Fibroblast of the aortic adventitia (primary cell): Measurements from ENCODE around the gene ADAM23. TPM values are rescaled to one million over a fixed set of nuclear protein-coding genes. Genes with fewer than 3 reads are reported as not detected.
A peak's percentile ranks its signal among the peaks of the same experiment; 100 is the strongest.

Source experiments
- DNase-seq: peaks from one replicate; pipeline ENCODE4 v3.0.0-alpha.2; 2010; ENCODE audit warnings: low read depth
- H3K4me3 ChIP-seq: 2 replicates; pipeline ENCODE4 v1.5.1; 2011; ENCODE audit warnings: low read depth, mild to moderate bottlenecking, control low read depth, low read length, moderate library complexity
- CTCF ChIP-seq: IDR thresholded peaks from 2 replicates; pipeline ENCODE4 v1.5.1; 2011; ENCODE audit warnings: mild to moderate bottlenecking, low read length, control low read depth, inconsistent platforms; ENCODE audit not compliant: insufficient read depth
- total RNA-seq: library from RNA; depleted of rRNA; stranded (reverse); fragments of >200 nt; gene quantifications from 2 replicates; pipeline ENCODE4 v1.2.3, GENCODE V29; 2012; ENCODE audit warnings: low replicate concordance

Gene ADAM23
- total RNA-seq, 1 donor: 7.8 TPM

GRCh38 chr2:206556357-206556949, 113.1 kb downstream of the ADAM23 start:
- peak; percentile 69 for DNase-seq
- no peak overlapping the region for H3K4me3 ChIP-seq
- peak; percentile 58 for TF ChIP-seq CTCF

GRCh38 chr2:206557321-206557720, 114.0 kb downstream of the ADAM23 start:
- H3K4me3 ChIP-seq: no peak overlapping the region
- TF ChIP-seq CTCF: no peak
- DNase-seq: no peak

GRCh38 chr2:206558492-206558891, 115.2 kb downstream of the ADAM23 start:
- H3K4me3 ChIP-seq: no peak overlapping the region
- peak; percentile 12 for DNase-seq
- TF ChIP-seq CTCF: no peak

GRCh38 chr2:206561962-206562361, 118.6 kb downstream of the ADAM23 start:
- no peak for DNase-seq

GRCh38 chr2:206562375-206562774, 119.0 kb downstream of the ADAM23 start:
- DNase-seq: no peak
- TF ChIP-seq CTCF: no peak
- H3K4me3 ChIP-seq: no peak overlapping the region

More at GRCh38 chr2:206561962-206562361, 118.6 kb downstream of the ADAM23 start:
- no peak overlapping the region for H3K4me3 ChIP-seq
- no peak for TF ChIP-seq CTCF

GRCh38 chr2:206563374-206563773, 120.0 kb downstream of the ADAM23 start:
- no peak for TF ChIP-seq CTCF
- no peak overlapping the region for H3K4me3 ChIP-seq
- no peak for DNase-seq

- H3K4me3 ChIP-seq: no peak overlapping the region
- no peak for TF ChIP-seq CTCF
- DNase-seq: no peak
These were observed 122.3 kb downstream of the ADAM23 start for GRCh38 chr2:206565666-206566065.
